Pancreas (tissue), 10 donors: ENCODE data around the gene ARMCX4. TPM values are rescaled to one million over a fixed set of nuclear protein-coding genes. Genes with fewer than 3 reads are reported as not detected.

Experiments
- ATAC-seq, 4 donors: fragments of 200-7000 bp; cut with Tn5 transposase; one replicate each; pipeline versions ENCODE4 v1.8.0 to v1.9.1; 2020; ENCODE audit warnings: mild to moderate bottlenecking in 4 of 4, moderate library complexity in 4 of 4
- DNase-seq, 6 donors: peaks; one replicate each; pipeline ENCODE4 v3.0.0-alpha.2; 2020
- FAIRE-seq: peaks from 2 replicates; lab custom pipeline; 2012; peaks lifted over from hg19 to GRCh38; lab: Jason Lieb, UNC
- H3K27ac ChIP-seq, 4 donors: fragments of 200-600 bp; sonication (generic); 1 replicate in 3 of 4; 2 replicates in 1 of 4; pipeline versions ENCODE4 v1.5.0 to v1.8.0; 2020
- H3K27me3 ChIP-seq, 4 donors: fragments of 200-600 bp; one replicate each; pipeline ENCODE4 v1.8.0; 2021
- H3K36me3 ChIP-seq, 3 donors: fragments of 200-600 bp; sonication (generic) in 1 of 3; one replicate each; pipeline versions ENCODE4 v1.5.0 to v1.8.0; 2020 to 2021
- H3K4me1 ChIP-seq, 3 donors: fragments of 200-600 bp; one replicate each; pipeline ENCODE4 v1.8.0; 2021
- H3K4me3 ChIP-seq, 4 donors: fragments of 200-600 bp; sonication (generic) in 2 of 4; one replicate each; pipeline versions ENCODE4 v1.5.0 to v1.8.0; 2020 to 2021
- H3K9me3 ChIP-seq, 4 donors: fragments of 200-600 bp; one replicate each; pipeline ENCODE4 v1.8.0; 2021
- CTCF ChIP-seq, 4 donors: fragments of 200-600 bp; sonication (generic) in 3 of 4; IDR thresholded peaks; one replicate each; pipeline versions ENCODE4 v1.5.0 to v1.8.0; 2021; ENCODE audit warnings: antibody characterized with exemption in 4 of 4
- WGBS, 2 donors: extraction: QIAGEN DNeasy Blood & Tissue Kit; methylation state at CpG; one replicate each; pipeline ENCODE4 v1.1.7; 2013; 5-methylcytosine and 5-hydroxymethylcytosine counted together
- intact Hi-C, 3 donors: fragments of 100-400 bp; cut with DNase I; formaldehyde crosslinking; loops; one replicate each; pipeline versions ENCODE4 v1.11.1 to v1.14.2; 2022
- polyA plus RNA-seq, 2 donors: library from polyadenylated mRNA; stranded (reverse); fragments of 200-250 nt; gene quantifications; one replicate each; pipeline ENCODE4 v1.2.3, GENCODE V29; 2013
- total RNA-seq, 6 donors: library from RNA; stranded (reverse); fragmentation: NEBNext Ultra II Directional in 4 of 6; extraction: Animal tissue kit (Norgen Biotek cat#: 25700) in 4 of 6; gene quantifications; one replicate each; pipeline versions ENCODE4 v1.2.1 to v1.2.4, GENCODE V29; 2021 to 2023
- donor health status: healthy with polysubstance abuse.
- donor health status: DM: no; HTN: no; CAD: no; lungs with moderate emphysema.
- donor health status: DM: no; HTN: no; CAD: no.
- donor health status: control.
- donor health status: control.
- donor health status: Bipolar disorder and iron deficiency.
- donor health status: DM: yes; HTN: yes; CAD: no.
- donor health status: DM: no; HTN: no; CAD: no.
- donor health status: DM: no; HTN: no; CAD: no.
- donor health status: DM: yes; HTN: yes; CAD: no.

Gene ARMCX4
- total and polyA plus RNA-seq, 8 donors = 3.2 to 13.5 (median 7.4) TPM

GRCh38 chrX:101452056-101452455, 33.2 kb upstream of the ARMCX4 start:
- no peaks in the 10 kb centered on the region for H3K36me3 ChIP-seq
- H3K27me3 ChIP-seq = peaks cover 0 to 4% (median 0%) of the 10 kb centered on the region in 4 donors
- no peaks in the 10 kb centered on the region for H3K9me3 ChIP-seq
- DNase-seq (no peak), FAIRE-seq (no peak), ATAC-seq (no peak)
- no peak for TF ChIP-seq CTCF (IDR thresholded peaks at IDR 0.05)
- H3K4me1 ChIP-seq = peaks cover 0 to 5% (median 0%) of the 10 kb centered on the region in 3 donors
- intact Hi-C loops = no loop called here
- no peak overlapping the region for H3K27ac ChIP-seq
- 73 to 87% methylated on average over 3 of the region's 3 CpGs for WGBS, 2 donors
- H3K4me3 ChIP-seq = no peak overlapping the region

- DNase-seq (no peak), FAIRE-seq (no peak), ATAC-seq (no peak)
- H3K4me1 ChIP-seq = no peaks in the 10 kb centered on the region
- no peak overlapping the region for H3K4me3 ChIP-seq
- no peak for TF ChIP-seq CTCF (IDR thresholded peaks at IDR 0.05)
- no peaks in the 10 kb centered on the region for H3K9me3 ChIP-seq
- peaks cover 0 to 3% (median 0%) of the 10 kb centered on the region in 4 donors for H3K27me3 ChIP-seq
- no peaks in the 10 kb centered on the region for H3K36me3 ChIP-seq
- WGBS, 2 donors = 76 to 83% methylated on average over 1 of the region's 1 CpG
- no peak overlapping the region for H3K27ac ChIP-seq
- intact Hi-C loops = no loop called here
Measured at GRCh38 chrX:101460669-101461068, 24.6 kb upstream of the ARMCX4 start.

- Histone ChIP-seq H3K27me3 (no peaks in the 10 kb centered on the region), H3K4me1 (no peaks in the 10 kb centered on the region), H3K4me3 (no peak overlapping the region), H3K27ac (no peak overlapping the region), H3K36me3 (no peaks in the 10 kb centered on the region), H3K9me3 (no peaks in the 10 kb centered on the region)
- intact Hi-C loops = no loop called here
- 54 to 73% methylated on average over 3 of the region's 3 CpGs for WGBS, 2 donors
- ATAC-seq (peak in 3 of 4 donors; percentile 56 to 73 (median 68)), DNase-seq (no peak), FAIRE-seq (no peak)
- TF ChIP-seq CTCF (IDR thresholded peaks at IDR 0.05) = no peak
Measured at GRCh38 chrX:101462892-101463291, 22.4 kb upstream of the ARMCX4 start.

- no peak for FAIRE-seq
- WGBS, 2 donors = 63 to 91% methylated on average over 2 of the region's 2 CpGs
- no peak for TF ChIP-seq CTCF (IDR thresholded peaks at IDR 0.05)
Measured at GRCh38 chrX:101478366-101478765, 6.9 kb upstream of the ARMCX4 start.

GRCh38 chrX:101482296-101482695, 3.0 kb upstream of the ARMCX4 start:
- Histone ChIP-seq H3K4me3 (no peak overlapping the region), H3K9me3 (no peaks in the 10 kb centered on the region), H3K27ac (no peak overlapping the region), H3K36me3 (no peaks in the 10 kb centered on the region), H3K4me1 (no peaks in the 10 kb centered on the region), H3K27me3 (no peaks in the 10 kb centered on the region)
- TF ChIP-seq CTCF (IDR thresholded peaks at IDR 0.05) = no peak
- ATAC-seq (peak in 2 of 4 donors; percentile 46 to 55), DNase-seq (no peak), FAIRE-seq (no peak)
- intact Hi-C loops = no loop called here
- WGBS, 2 donors = 39 to 56% methylated on average over 4 of the region's 4 CpGs

More at GRCh38 chrX:101478366-101478765, 6.9 kb upstream of the ARMCX4 start:
- H3K27ac ChIP-seq = no peak overlapping the region
- H3K9me3 ChIP-seq = no peaks in the 10 kb centered on the region
- no peaks in the 10 kb centered on the region for H3K36me3 ChIP-seq
- DNase-seq (no peak), ATAC-seq (no peak)
- H3K4me3 ChIP-seq = no peak overlapping the region
- no peaks in the 10 kb centered on the region for H3K4me1 ChIP-seq
- no peaks in the 10 kb centered on the region for H3K27me3 ChIP-seq
- intact Hi-C loops = no loop called here
